H9 (cell line): ENCODE measurements around the gene MRPL2. TPM values are rescaled to one million over a fixed set of nuclear protein-coding genes. Genes with fewer than 3 reads are reported as not detected.
A peak's percentile ranks its signal among the peaks of the same experiment; 100 is the strongest.

Source experiments
- DNase-seq: peaks from one replicate; pipeline ENCODE4 v3.0.0-alpha.2; 2017
- H2AFZ ChIP-seq: one replicate; pipeline ENCODE4 v1.6.1; 2013; ENCODE audit warnings: mild to moderate bottlenecking, low read length, control low read depth, moderate library complexity
- H2AK5ac ChIP-seq: 2 replicates; pipeline ENCODE4 v1.6.1; 2013; ENCODE audit warnings: low read length, control low read depth, mixed read lengths; ENCODE audit not compliant: insufficient read length
- H2BK120ac ChIP-seq: one replicate; pipeline ENCODE4 v1.6.1; 2013; ENCODE audit warnings: low read depth, mild to moderate bottlenecking, low read length, control low read depth, inconsistent platforms; ENCODE audit not compliant: poor library complexity, severe bottlenecking
- H2BK12ac ChIP-seq: 2 replicates; pipeline ENCODE4 v1.6.1; 2013; ENCODE audit warnings: low read length, control low read depth, mixed read lengths, low read depth; ENCODE audit not compliant: insufficient read length
- H2BK15ac ChIP-seq: 2 replicates; pipeline ENCODE4 v1.6.1; 2013; ENCODE audit warnings: low read depth, low read length, control low read depth
- H2BK20ac ChIP-seq: one replicate; pipeline ENCODE4 v1.6.1; 2013; ENCODE audit warnings: low read depth, mild to moderate bottlenecking, low read length, control low read depth, inconsistent platforms; ENCODE audit not compliant: poor library complexity, severe bottlenecking
- H2BK5ac ChIP-seq: 2 replicates; pipeline ENCODE4 v1.6.1; 2013; ENCODE audit warnings: low read length, control low read depth, mixed read lengths; ENCODE audit not compliant: insufficient read length
- H3K14ac ChIP-seq: 2 replicates; pipeline ENCODE4 v1.6.1; 2013; ENCODE audit warnings: low read length, control low read depth; ENCODE audit not compliant: insufficient read depth
- H3K18ac ChIP-seq: 2 replicates; pipeline ENCODE4 v1.6.1; 2013; ENCODE audit warnings: low read depth, mild to moderate bottlenecking, mixed read lengths, low read length, control low read depth; ENCODE audit not compliant: insufficient read length
- H3K23ac ChIP-seq: 2 replicates; pipeline ENCODE4 v1.6.1; 2013; ENCODE audit warnings: low read length, control low read depth, mixed read lengths, low read depth; ENCODE audit not compliant: insufficient read length
- H3K23me2 ChIP-seq: 2 replicates; pipeline ENCODE4 v1.6.1; 2013; ENCODE audit warnings: low read depth, mild to moderate bottlenecking, mixed read lengths, low read length, control low read depth; ENCODE audit not compliant: insufficient read length, poor library complexity, severe bottlenecking
- H3K27ac ChIP-seq: 2 replicates; pipeline ENCODE4 v1.5.1; 2013; ENCODE audit warnings: low read length, control low read depth, mixed read lengths, low read depth; ENCODE audit not compliant: insufficient read length
- H3K27me3 ChIP-seq: 2 replicates; pipeline ENCODE4 v1.6.1; 2013; ENCODE audit warnings: low read length, control low read depth, inconsistent platforms; ENCODE audit not compliant: insufficient read depth
- H3K4ac ChIP-seq: 2 replicates; pipeline ENCODE4 v1.6.1; 2013; ENCODE audit warnings: low read depth, mild to moderate bottlenecking, control low read depth, inconsistent platforms, low read length, moderate library complexity
- H3K4me1 ChIP-seq: 2 replicates; pipeline ENCODE4 v1.6.1; 2013; ENCODE audit warnings: low read length, control low read depth, inconsistent platforms; ENCODE audit not compliant: insufficient read depth
- H3K4me2 ChIP-seq: 2 replicates; pipeline ENCODE4 v1.6.1; 2013; ENCODE audit warnings: low read length, control low read depth, mixed read lengths; ENCODE audit not compliant: insufficient read length, insufficient read depth
- H3K56ac ChIP-seq: 2 replicates; pipeline ENCODE4 v1.6.1; 2013; ENCODE audit warnings: low read depth, mild to moderate bottlenecking, mixed read lengths, low read length, control low read depth; ENCODE audit not compliant: insufficient read length
- H3K79me1 ChIP-seq: 2 replicates; pipeline ENCODE4 v1.6.1; 2013; ENCODE audit warnings: low read depth, mild to moderate bottlenecking, moderate library complexity, low read length, control low read depth, inconsistent platforms; ENCODE audit not compliant: insufficient read depth, poor library complexity, severe bottlenecking
- H3K79me2 ChIP-seq: 2 replicates; pipeline ENCODE4 v1.6.1; 2013; ENCODE audit warnings: low read length, control low read depth, inconsistent platforms; ENCODE audit not compliant: insufficient read depth
- H3K9ac ChIP-seq: 2 replicates; pipeline ENCODE4 v1.6.1; 2013; ENCODE audit warnings: low read length, control low read depth, mixed read lengths; ENCODE audit not compliant: insufficient read length; ENCODE audit errors: extremely low read depth
- H3K9me3 ChIP-seq: one replicate; pipeline ENCODE4 v1.6.1; 2013; ENCODE audit warnings: low read depth, low read length, inconsistent platforms; ENCODE audit not compliant: control insufficient read depth
- H3T11ph ChIP-seq: one replicate; pipeline ENCODE4 v1.6.1; 2013; ENCODE audit warnings: mild to moderate bottlenecking, low read length, control low read depth, inconsistent platforms
- H4K20me1 ChIP-seq: one replicate; pipeline ENCODE4 v1.6.1; 2013; ENCODE audit not compliant: control insufficient read depth, insufficient read length, insufficient read depth
- H4K5ac ChIP-seq: 2 replicates; pipeline ENCODE4 v1.6.1; 2013; ENCODE audit warnings: low read depth, mild to moderate bottlenecking, mixed read lengths, low read length, control low read depth; ENCODE audit not compliant: insufficient read length
- H4K8ac ChIP-seq: replicated peaks from 2 replicates; pipeline ENCODE4 v1.6.1; 2013; ENCODE audit warnings: low read length, control low read depth, mixed read lengths, low read depth; ENCODE audit not compliant: insufficient read length
- H4K91ac ChIP-seq: 2 replicates; pipeline ENCODE4 v1.6.1; 2013; ENCODE audit warnings: low read depth, mild to moderate bottlenecking, moderate library complexity, mixed read lengths, low read length, control low read depth; ENCODE audit not compliant: insufficient read length
- H3K27ac Mint-ChIP-seq, 3 experiments: 2 replicates in 2 of 3; 3 replicates in 1 of 3; pipeline ENCODE4 v1.8.0; 2020 to 2021; ENCODE audit warnings: mixed read lengths in 3 of 3, mild to moderate bottlenecking in 1 of 3, moderate library complexity in 1 of 3
- H3K27me3 Mint-ChIP-seq: 2 replicates; pipeline ENCODE4 v1.8.0; 2021; ENCODE audit warnings: low read depth, mild to moderate bottlenecking, moderate library complexity, mixed read lengths
- H3K36me3 Mint-ChIP-seq, 3 experiments: 2 replicates in 2 of 3; 3 replicates in 1 of 3; pipeline ENCODE4 v1.8.0; 2020 to 2021; ENCODE audit warnings: low read depth in 3 of 3, mixed read lengths in 3 of 3; ENCODE audit not compliant: insufficient read depth in 1 of 3
- H3K4me1 Mint-ChIP-seq, 2 experiments: 2 replicates each; pipeline ENCODE4 v1.8.0; 2020; ENCODE audit warnings: mixed read lengths in 2 of 2
- H3K4me3 Mint-ChIP-seq, 2 experiments: 2 replicates in 1 of 2; 3 replicates in 1 of 2; pipeline ENCODE4 v1.8.0; 2020 to 2021; ENCODE audit warnings: mild to moderate bottlenecking in 2 of 2, mixed read lengths in 2 of 2, moderate library complexity in 1 of 2
- H3K9me3 Mint-ChIP-seq, 2 experiments: 2 replicates in 1 of 2; 3 replicates in 1 of 2; pipeline ENCODE4 v1.8.0; 2020; ENCODE audit warnings: mild to moderate bottlenecking in 2 of 2, mixed read lengths in 2 of 2, moderate library complexity in 1 of 2
- WGBS: extraction: QIAGEN DNeasy Blood & Tissue Kit; methylation state at CpG from one replicate; pipeline ENCODE4 v1.1.7; 2013; ENCODE audit warnings: missing lambda C conversion rate, low lambda C conversion rate, mixed read lengths; ENCODE audit not compliant: insufficient read length; ENCODE audit errors: extremely low coverage; 5-methylcytosine and 5-hydroxymethylcytosine counted together
- total RNA-seq: library from RNA; stranded (reverse); gene quantifications from 2 replicates; pipeline ENCODE4 v1.2.1, GENCODE V29; 2021
- TF ChIP-seq, protein P1 (sequence below): fragments of 200-600 bp; sonication (generic); conservative IDR thresholded peaks from 3 replicates; pipeline ENCODE4 v1.8.0; 2021; ENCODE audit warnings: antibody characterized with exemption, mild to moderate bottlenecking

Gene MRPL2
- total RNA-seq, 1 experiment from 2014 or later = 74.4 TPM

GRCh38 chr6:43077333-43077809 lies 18.1 kb upstream of the MRPL2 start:
- Histone ChIP-seq H3K4ac (no peak overlapping the region), H3K27me3 (no peaks in the 10 kb centered on the region), H2BK120ac (no peak overlapping the region), H4K20me1 (no peaks in the 10 kb centered on the region), H2AK5ac (no peak overlapping the region), H3K23ac (no peak overlapping the region), H3K79me2 (peaks cover 20% of the 10 kb centered on the region; the same call in 1 of the 2 replicates), H2AFZ (no peak overlapping the region), H3K79me1 (peaks cover 11% of the 10 kb centered on the region), H2BK5ac (no peak overlapping the region), H3K9ac (peak overlapping the region; percentile 76), H2BK12ac (no peak overlapping the region), H3T11ph (no peak overlapping the region), H3K4me2 (peak overlapping the region; percentile 72), H3K23me2 (peaks cover 10% of the 10 kb centered on the region), H4K8ac (no peak overlapping the region), H3K56ac (no peak overlapping the region), H3K4me1 (peaks cover 13% of the 10 kb centered on the region), H2BK15ac (no peak overlapping the region), H4K5ac (no peak overlapping the region), H3K9me3 (no peaks in the 10 kb centered on the region), H4K91ac (no peak overlapping the region), H2BK20ac (no peak overlapping the region), H3K18ac (no peak overlapping the region), H3K14ac (peak overlapping the region; percentile 94; the same call in 1 of the 2 replicates), H3K27ac (no peak overlapping the region)
- TF ChIP-seq, protein P1, sequence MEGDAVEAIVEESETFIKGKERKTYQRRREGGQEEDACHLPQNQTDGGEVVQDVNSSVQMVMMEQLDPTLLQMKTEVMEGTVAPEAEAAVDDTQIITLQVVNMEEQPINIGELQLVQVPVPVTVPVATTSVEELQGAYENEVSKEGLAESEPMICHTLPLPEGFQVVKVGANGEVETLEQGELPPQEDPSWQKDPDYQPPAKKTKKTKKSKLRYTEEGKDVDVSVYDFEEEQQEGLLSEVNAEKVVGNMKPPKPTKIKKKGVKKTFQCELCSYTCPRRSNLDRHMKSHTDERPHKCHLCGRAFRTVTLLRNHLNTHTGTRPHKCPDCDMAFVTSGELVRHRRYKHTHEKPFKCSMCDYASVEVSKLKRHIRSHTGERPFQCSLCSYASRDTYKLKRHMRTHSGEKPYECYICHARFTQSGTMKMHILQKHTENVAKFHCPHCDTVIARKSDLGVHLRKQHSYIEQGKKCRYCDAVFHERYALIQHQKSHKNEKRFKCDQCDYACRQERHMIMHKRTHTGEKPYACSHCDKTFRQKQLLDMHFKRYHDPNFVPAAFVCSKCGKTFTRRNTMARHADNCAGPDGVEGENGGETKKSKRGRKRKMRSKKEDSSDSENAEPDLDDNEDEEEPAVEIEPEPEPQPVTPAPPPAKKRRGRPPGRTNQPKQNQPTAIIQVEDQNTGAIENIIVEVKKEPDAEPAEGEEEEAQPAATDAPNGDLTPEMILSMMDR = no peak
- no peak for DNase-seq
- peak overlapping the region; percentile 85 to 90 for H3K4me3 Mint-ChIP-seq
- peaks cover 27 to 42% of the 10 kb centered on the region in 2 experiments for H3K4me1 Mint-ChIP-seq
- no peaks in the 10 kb centered on the region for H3K9me3 Mint-ChIP-seq
- H3K27ac Mint-ChIP-seq = 0 out of 7 replicates have a peak overlapping the region, but pooled peaks of 1 of the 3 experiments have one; percentile 85
- WGBS = no CpG with 5 or more reads among the region's 8 CpGs
- H3K27me3 Mint-ChIP-seq = no peaks in the 10 kb centered on the region
- H3K36me3 Mint-ChIP-seq = peaks cover 9 to 24% (median 18%) of the 10 kb centered on the region in 3 experiments
